ENCODE results near the gene IGLON5. TPM values are rescaled to one million over a fixed set of nuclear protein-coding genes. Genes with fewer than 3 reads are reported as not detected.

Gene IGLON5
- total RNA-seq, 1 donor from 2014 or later = not detected

GRCh38 chr19:51359294-51359693, 47.9 kb downstream of the IGLON5 start:
- Histone ChIP-seq H3K9ac (ENCODE audit: low read depth in 1 of 3, low read length in 3 of 3) (no peak overlapping the region), H3K4me1 (ENCODE audit: control insufficient read depth in 3 of 3, insufficient read depth in 3 of 3, low read length in 3 of 3) (peaks cover 8 to 19% (median 12%) of the 10 kb centered on the region in 3 donors), H3K36me3 (ENCODE audit: control insufficient read depth in 3 of 3, insufficient read depth in 3 of 3, low read length in 3 of 3) (peaks cover 0 to 4% (median 0%) of the 10 kb centered on the region in 3 donors), H3K27me3 (ENCODE audit: control insufficient read depth in 3 of 3, insufficient read depth in 3 of 3, low read length in 3 of 3) (no peaks in the 10 kb centered on the region), H3K27ac (ENCODE audit: low read depth, low read length) (no peak overlapping the region), H3K4me3 (ENCODE audit: low read length in 3 of 3) (no peak overlapping the region), H3K9me3 (ENCODE audit: control insufficient read depth in 3 of 3, low read length in 3 of 3) (no peaks in the 10 kb centered on the region)

DNA sequence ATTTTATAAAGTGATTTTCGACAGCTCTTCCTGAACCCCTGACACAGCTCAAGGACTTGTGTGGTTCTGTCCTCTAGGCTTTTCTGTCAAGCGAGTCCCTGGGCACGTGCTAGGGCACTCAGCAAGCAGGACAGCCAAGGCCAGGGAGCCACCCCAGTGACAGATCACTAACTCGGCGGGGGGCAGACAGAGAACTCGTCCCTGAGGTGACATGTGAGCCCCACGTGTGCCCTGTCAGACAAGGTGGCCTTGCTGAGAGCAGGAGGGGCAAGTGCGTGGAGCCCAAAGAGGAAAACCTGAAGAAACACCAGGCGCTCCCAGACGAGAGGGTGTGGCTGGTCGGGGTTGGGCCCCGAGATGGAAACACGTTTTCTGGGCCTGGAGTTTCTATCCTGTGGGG, 49.8 kb downstream of the IGLON5 start:
- peaks cover 22 to 29% (median 22%) of the 10 kb centered on the region in 3 donors for H3K4me1 ChIP-seq (ENCODE audit: control insufficient read depth in 3 of 3, insufficient read depth in 3 of 3, low read length in 3 of 3)
- no peak overlapping the region for H3K27ac ChIP-seq (ENCODE audit: low read depth, low read length)
- peaks cover 0 to 3% (median 0%) of the 10 kb centered on the region in 3 donors for H3K36me3 ChIP-seq (ENCODE audit: control insufficient read depth in 3 of 3, insufficient read depth in 3 of 3, low read length in 3 of 3)
- no peak overlapping the region for H3K4me3 ChIP-seq (ENCODE audit: low read length in 3 of 3)
- no peaks in the 10 kb centered on the region for H3K9me3 ChIP-seq (ENCODE audit: control insufficient read depth in 3 of 3, low read length in 3 of 3)
- H3K27me3 ChIP-seq (ENCODE audit: control insufficient read depth in 3 of 3, insufficient read depth in 3 of 3, low read length in 3 of 3) = no peaks in the 10 kb centered on the region
- H3K9ac ChIP-seq (ENCODE audit: low read depth in 1 of 3, low read length in 3 of 3) = no peak overlapping the region

GRCh38 chr19:51364200-51365106, 53.0 kb downstream of the IGLON5 start:
- Histone ChIP-seq H3K9ac (ENCODE audit: low read depth in 1 of 3, low read length in 3 of 3) (peak overlapping the region in 2 of 3 donors; percentile 40 to 60), H3K9me3 (ENCODE audit: control insufficient read depth in 3 of 3, low read length in 3 of 3) (no peaks in the 10 kb centered on the region), H3K36me3 (ENCODE audit: control insufficient read depth in 3 of 3, insufficient read depth in 3 of 3, low read length in 3 of 3) (no peaks in the 10 kb centered on the region), H3K4me3 (ENCODE audit: low read length in 3 of 3) (peak overlapping the region in 1 of 3 donors; percentile 35), H3K27ac (ENCODE audit: low read depth, low read length) (no peak overlapping the region), H3K4me1 (ENCODE audit: control insufficient read depth in 3 of 3, insufficient read depth in 3 of 3, low read length in 3 of 3) (peaks cover 31 to 44% (median 32%) of the 10 kb centered on the region in 3 donors), H3K27me3 (ENCODE audit: control insufficient read depth in 3 of 3, insufficient read depth in 3 of 3, low read length in 3 of 3) (no peaks in the 10 kb centered on the region)

GRCh38 chr19:51365211-51365964, 53.9 kb downstream of the IGLON5 start:
- peak overlapping the region; percentile 88 to 99 (median 98) for H3K9ac ChIP-seq (ENCODE audit: low read depth in 1 of 3, low read length in 3 of 3)
- H3K4me1 ChIP-seq (ENCODE audit: control insufficient read depth in 3 of 3, insufficient read depth in 3 of 3, low read length in 3 of 3) = peaks cover 31 to 44% (median 32%) of the 10 kb centered on the region in 3 donors
- H3K27ac ChIP-seq (ENCODE audit: low read depth, low read length) = peak overlapping the region; percentile 93
- no peaks in the 10 kb centered on the region for H3K36me3 ChIP-seq (ENCODE audit: control insufficient read depth in 3 of 3, insufficient read depth in 3 of 3, low read length in 3 of 3)
- peak overlapping the region; percentile 79 to 98 (median 95) for H3K4me3 ChIP-seq (ENCODE audit: low read length in 3 of 3)
- H3K27me3 ChIP-seq (ENCODE audit: control insufficient read depth in 3 of 3, insufficient read depth in 3 of 3, low read length in 3 of 3) = no peaks in the 10 kb centered on the region
- H3K9me3 ChIP-seq (ENCODE audit: control insufficient read depth in 3 of 3, low read length in 3 of 3) = no peaks in the 10 kb centered on the region

GRCh38 chr19:51365965-51366388, 54.5 kb downstream of the IGLON5 start, which contains the start of gene ETFB:
ETFB (minus strand) TSS chr19:51366388; CDS start chr19:51366326, 62 bp downstream.
- Histone ChIP-seq H3K9me3 (ENCODE audit: control insufficient read depth in 3 of 3, low read length in 3 of 3) (no peaks in the 10 kb centered on the region), H3K4me3 (ENCODE audit: low read length in 3 of 3) (peak within 1 kb of the TSS; percentile 87 to 98 (median 95)), H3K27ac (ENCODE audit: low read depth, low read length) (peak within 1 kb of the TSS; percentile 93), H3K9ac (ENCODE audit: low read depth in 1 of 3, low read length in 3 of 3) (peak within 1 kb of the TSS; percentile 89 to 99 (median 98)), H3K36me3 (ENCODE audit: control insufficient read depth in 3 of 3, insufficient read depth in 3 of 3, low read length in 3 of 3) (no peaks in the 10 kb centered on the region), H3K27me3 (ENCODE audit: control insufficient read depth in 3 of 3, insufficient read depth in 3 of 3, low read length in 3 of 3) (no peaks in the 10 kb centered on the region), H3K4me1 (ENCODE audit: control insufficient read depth in 3 of 3, insufficient read depth in 3 of 3, low read length in 3 of 3) (peaks cover 31 to 44% (median 32%) of the 10 kb centered on the region in 3 donors)

- Histone ChIP-seq H3K27me3 (ENCODE audit: control insufficient read depth in 3 of 3, insufficient read depth in 3 of 3, low read length in 3 of 3) (no peaks in the 10 kb centered on the region), H3K27ac (ENCODE audit: low read depth, low read length) (peak overlapping the region; percentile 93), H3K9me3 (ENCODE audit: control insufficient read depth in 3 of 3, low read length in 3 of 3) (no peaks in the 10 kb centered on the region), H3K4me1 (ENCODE audit: control insufficient read depth in 3 of 3, insufficient read depth in 3 of 3, low read length in 3 of 3) (peaks cover 31 to 44% (median 32%) of the 10 kb centered on the region in 3 donors), H3K9ac (ENCODE audit: low read depth in 1 of 3, low read length in 3 of 3) (peak overlapping the region; percentile 88 to 99 (median 89)), H3K36me3 (ENCODE audit: control insufficient read depth in 3 of 3, insufficient read depth in 3 of 3, low read length in 3 of 3) (no peaks in the 10 kb centered on the region), H3K4me3 (ENCODE audit: low read length in 3 of 3) (peak overlapping the region; percentile 87 to 98 (median 95))
Observed at GRCh38 chr19:51366389-51367254, 55.2 kb downstream of the IGLON5 start.

GRCh38 chr19:51367255-51367564, 55.8 kb downstream of the IGLON5 start:
- Histone ChIP-seq H3K4me1 (ENCODE audit: control insufficient read depth in 3 of 3, insufficient read depth in 3 of 3, low read length in 3 of 3) (peaks cover 31 to 44% (median 32%) of the 10 kb centered on the region in 3 donors), H3K9me3 (ENCODE audit: control insufficient read depth in 3 of 3, low read length in 3 of 3) (no peaks in the 10 kb centered on the region), H3K27me3 (ENCODE audit: control insufficient read depth in 3 of 3, insufficient read depth in 3 of 3, low read length in 3 of 3) (peaks cover 0 to 1% (median 0%) of the 10 kb centered on the region in 3 donors)

GRCh38 chr19:51367565-51368365, 56.3 kb downstream of the IGLON5 start:
- H3K36me3 ChIP-seq (ENCODE audit: control insufficient read depth in 3 of 3, insufficient read depth in 3 of 3, low read length in 3 of 3) = no peaks in the 10 kb centered on the region
- peak overlapping the region; percentile 88 to 89 (median 89) for H3K9ac ChIP-seq (ENCODE audit: low read depth in 1 of 3, low read length in 3 of 3)
- H3K27ac ChIP-seq (ENCODE audit: low read depth, low read length) = peak overlapping the region; percentile 93
- no peaks in the 10 kb centered on the region for H3K9me3 ChIP-seq (ENCODE audit: control insufficient read depth in 3 of 3, low read length in 3 of 3)
- peak overlapping the region; percentile 87 to 93 (median 93) for H3K4me3 ChIP-seq (ENCODE audit: low read length in 3 of 3)
- H3K4me1 ChIP-seq (ENCODE audit: control insufficient read depth in 3 of 3, insufficient read depth in 3 of 3, low read length in 3 of 3) = peaks cover 29 to 40% (median 29%) of the 10 kb centered on the region in 3 donors
- peaks cover 0 to 4% (median 0%) of the 10 kb centered on the region in 3 donors for H3K27me3 ChIP-seq (ENCODE audit: control insufficient read depth in 3 of 3, insufficient read depth in 3 of 3, low read length in 3 of 3)

More at GRCh38 chr19:51367255-51367564, 55.8 kb downstream of the IGLON5 start:
- H3K9ac ChIP-seq (ENCODE audit: low read depth in 1 of 3, low read length in 3 of 3) = peak overlapping the region; percentile 88 to 89 (median 89)
- H3K27ac ChIP-seq (ENCODE audit: low read depth, low read length) = peak overlapping the region; percentile 93
- no peaks in the 10 kb centered on the region for H3K36me3 ChIP-seq (ENCODE audit: control insufficient read depth in 3 of 3, insufficient read depth in 3 of 3, low read length in 3 of 3)
- H3K4me3 ChIP-seq (ENCODE audit: low read length in 3 of 3) = peak overlapping the region; percentile 87 to 93 (median 93)

All from skeletal muscle tissue (tissue), 4 donors.